HG02678 (cell line): ENCODE results near the gene MTNR1A.

Source experiments
- ATAC-seq: cut with Tn5 transposase; IDR thresholded peaks from one replicate; pipeline ENCODE4 v1.9.1; 2021; ENCODE audit warnings: mild to moderate bottlenecking, moderate library complexity; ENCODE audit not compliant: unreplicated experiment

Gene MTNR1A

GRCh38 chr4:186554914-186555827, at the start of gene MTNR1A:
TSS of gene MTNR1A (minus strand) at chr4:186555567. CDS start at chr4:186555365, 202 bp downstream.
- no peak for ATAC-seq

- ATAC-seq, result no peak
Observed at GRCh38 chr4:186604124-186604807, 48.9 kb upstream of the MTNR1A start.

GRCh38 chr4:186602978-186603377, 47.6 kb upstream of the MTNR1A start:
- no peak for ATAC-seq

GRCh38 chr4:186599483-186599882, 44.1 kb upstream of the MTNR1A start:
- no peak for ATAC-seq

GRCh38 chr4:186598686-186599085, 43.3 kb upstream of the MTNR1A start:
- ATAC-seq, result no peak

- no peak for ATAC-seq
Observed at GRCh38 chr4:186596850-186597390, 41.6 kb upstream of the MTNR1A start.

GRCh38 chr4:186596346-186596745, 41.0 kb upstream of the MTNR1A start:
- ATAC-seq, result no peak

- ATAC-seq, result no peak
Observed at GRCh38 chr4:186593587-186593973, 38.2 kb upstream of the MTNR1A start.

- no peak for ATAC-seq
Observed at GRCh38 chr4:186592966-186593586, 37.7 kb upstream of the MTNR1A start.

- ATAC-seq, result no peak
Observed at GRCh38 chr4:186592445-186592844, 37.1 kb upstream of the MTNR1A start.

- no peak for ATAC-seq
Observed at GRCh38 chr4:186591651-186592050, 36.3 kb upstream of the MTNR1A start.

GRCh38 chr4:186588503-186588902, 33.1 kb upstream of the MTNR1A start:
- no peak for ATAC-seq

- ATAC-seq, result peak; percentile 83
Observed at GRCh38 chr4:186587416-186588018, 32.1 kb upstream of the MTNR1A start.

GRCh38 chr4:186586205-186586604, 30.8 kb upstream of the MTNR1A start:
- no peak for ATAC-seq

- ATAC-seq, result no peak
Observed at GRCh38 chr4:186584912-186585311, 29.5 kb upstream of the MTNR1A start.

- ATAC-seq, result no peak
Observed at GRCh38 chr4:186581421-186581820, 26.1 kb upstream of the MTNR1A start.

GRCh38 chr4:186580669-186581068, 25.3 kb upstream of the MTNR1A start:
- ATAC-seq, result no peak

- no peak for ATAC-seq
Observed at GRCh38 chr4:186570193-186570996, 15.0 kb upstream of the MTNR1A start.

GRCh38 chr4:186569533-186570192, 14.3 kb upstream of the MTNR1A start:
- no peak for ATAC-seq

- ATAC-seq, result no peak
Observed at GRCh38 chr4:186566068-186566467, 10.7 kb upstream of the MTNR1A start.
